ENCODE data around the gene RYR2.

Gene RYR2

DNA sequence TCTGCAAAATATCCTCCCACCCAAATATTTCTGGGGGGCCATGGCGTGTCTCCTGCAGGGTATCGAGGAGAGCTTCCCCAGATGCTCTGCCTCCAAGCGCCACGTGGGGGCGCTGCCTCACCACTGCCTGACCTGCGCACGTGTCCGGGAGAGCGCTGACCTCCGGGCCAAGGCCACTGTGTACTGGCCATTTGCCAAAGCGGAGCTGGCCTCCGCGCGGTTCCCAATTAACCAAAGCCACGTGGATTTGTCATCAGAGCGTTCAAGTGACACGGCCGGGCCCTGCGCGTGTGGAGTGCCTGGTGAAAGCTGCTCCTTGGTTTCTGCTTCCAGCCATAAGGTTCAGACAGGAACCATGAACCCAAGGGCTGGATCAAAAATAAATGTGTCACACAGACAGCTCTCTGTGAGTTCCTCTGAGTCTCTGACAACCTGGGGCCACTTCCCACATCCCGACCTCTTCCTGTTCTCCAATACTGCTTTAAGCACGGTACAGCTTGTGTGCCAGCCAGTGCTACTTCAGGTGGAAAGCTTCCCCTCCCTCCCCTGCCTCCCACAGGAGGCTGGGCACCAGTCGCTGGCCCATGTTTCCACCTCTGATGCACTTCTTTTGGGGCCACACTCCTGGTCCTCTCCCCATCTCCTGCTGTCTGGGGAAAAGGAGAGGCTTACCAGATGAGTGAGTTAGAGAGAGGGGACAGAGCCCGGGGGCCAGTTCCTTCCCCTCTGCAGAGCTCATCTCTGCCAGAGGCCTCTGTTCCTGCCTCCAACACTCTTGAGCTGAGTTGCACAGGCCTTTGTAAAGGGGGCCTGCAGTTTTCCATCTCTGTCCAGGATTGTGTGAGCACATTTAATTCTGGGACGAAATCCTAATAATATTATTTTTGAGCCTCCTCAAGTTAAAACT lies 822.6 kb downstream of the RYR2 start:
- H3K4me3 ChIP-seq (ENCODE audit: low read depth, low read length) = peak overlapping the region; percentile 1
- in situ Hi-C loops (cut with HindIII; ENCODE audit: low sequenced_read_pairs) = no loop called here
- TF ChIP-seq CTCF (IDR thresholded peaks at IDR 0.05; ENCODE audit: low read depth, low read length) = peak; percentile 97
- DNase-seq (ENCODE audit: low read depth, low spot score) = peak; percentile 46

DNA sequence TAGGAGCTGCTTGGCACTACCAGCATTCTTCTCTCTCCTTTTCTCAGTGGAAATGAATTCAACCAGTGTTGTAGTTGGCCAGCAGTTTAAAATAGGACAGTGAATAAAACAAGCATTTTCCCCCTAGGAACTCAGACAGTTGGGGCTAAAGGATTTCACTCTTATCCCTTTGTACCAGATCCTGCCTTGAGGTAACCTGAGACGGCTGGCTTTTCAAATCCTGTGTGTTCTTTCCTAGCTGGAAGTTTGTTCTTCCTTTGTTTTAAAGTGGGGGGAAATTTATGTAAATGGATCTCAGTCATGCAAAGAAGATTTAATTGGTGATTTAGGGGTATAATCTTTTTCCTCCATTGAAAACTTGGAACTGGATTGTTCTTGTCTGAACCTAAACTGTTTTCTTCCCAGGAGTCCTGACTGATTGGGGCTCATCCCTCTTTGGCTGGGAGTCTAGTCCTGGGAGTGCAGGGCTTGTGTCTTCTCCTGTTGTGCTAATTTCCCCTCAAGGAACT lies 825.5 kb downstream of the RYR2 start:
- no peak for TF ChIP-seq CTCF (IDR thresholded peaks at IDR 0.05; ENCODE audit: low read depth, low read length)
- in situ Hi-C loops (cut with HindIII; ENCODE audit: low sequenced_read_pairs) = no loop called here
- DNase-seq (ENCODE audit: low read depth, low spot score) = no peak
- H3K4me3 ChIP-seq (ENCODE audit: low read depth, low read length) = no peak overlapping the region

DNA sequence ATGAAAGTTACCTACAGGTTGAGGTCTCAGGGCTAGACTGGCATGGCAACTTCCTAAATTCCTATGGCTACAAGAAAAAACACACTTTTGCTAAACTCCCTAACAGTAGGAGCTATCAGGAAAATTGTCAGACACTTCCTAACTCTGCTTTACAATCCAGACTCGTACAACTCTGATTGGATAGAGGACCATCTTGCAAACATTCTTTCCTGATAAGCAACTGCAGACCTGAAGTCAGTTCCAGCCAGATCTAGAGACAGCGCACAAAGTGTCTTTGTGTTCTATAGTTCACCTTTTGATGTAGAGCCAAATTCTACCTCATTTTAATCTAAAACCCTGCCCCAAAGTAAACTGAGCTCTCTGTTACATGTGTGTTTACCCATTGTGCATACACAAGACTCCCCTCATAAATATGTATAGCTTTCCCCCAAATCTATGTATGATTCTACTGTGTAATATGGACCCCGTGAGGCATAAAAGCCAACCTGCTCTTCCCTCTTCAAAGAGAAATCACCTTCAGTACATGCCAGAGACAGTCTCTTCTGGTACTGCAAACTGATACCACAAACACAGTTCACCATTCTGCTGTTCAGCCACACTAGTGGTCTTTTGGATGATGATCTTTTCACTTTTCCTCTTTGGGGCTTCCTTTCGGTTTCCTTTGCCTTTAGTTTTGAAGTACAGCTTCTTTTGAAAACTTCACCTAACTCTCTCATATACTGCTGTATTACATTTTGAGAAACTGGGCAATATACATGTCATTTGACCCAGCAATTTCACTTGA lies 827.0 kb downstream of the RYR2 start:
- DNase-seq (ENCODE audit: low read depth, low spot score) = no peak
- no peak overlapping the region for H3K4me3 ChIP-seq (ENCODE audit: low read depth, low read length)
- in situ Hi-C loops (cut with HindIII; ENCODE audit: low sequenced_read_pairs) = no loop called here
- no peak for TF ChIP-seq CTCF (IDR thresholded peaks at IDR 0.05; ENCODE audit: low read depth, low read length)

DNA sequence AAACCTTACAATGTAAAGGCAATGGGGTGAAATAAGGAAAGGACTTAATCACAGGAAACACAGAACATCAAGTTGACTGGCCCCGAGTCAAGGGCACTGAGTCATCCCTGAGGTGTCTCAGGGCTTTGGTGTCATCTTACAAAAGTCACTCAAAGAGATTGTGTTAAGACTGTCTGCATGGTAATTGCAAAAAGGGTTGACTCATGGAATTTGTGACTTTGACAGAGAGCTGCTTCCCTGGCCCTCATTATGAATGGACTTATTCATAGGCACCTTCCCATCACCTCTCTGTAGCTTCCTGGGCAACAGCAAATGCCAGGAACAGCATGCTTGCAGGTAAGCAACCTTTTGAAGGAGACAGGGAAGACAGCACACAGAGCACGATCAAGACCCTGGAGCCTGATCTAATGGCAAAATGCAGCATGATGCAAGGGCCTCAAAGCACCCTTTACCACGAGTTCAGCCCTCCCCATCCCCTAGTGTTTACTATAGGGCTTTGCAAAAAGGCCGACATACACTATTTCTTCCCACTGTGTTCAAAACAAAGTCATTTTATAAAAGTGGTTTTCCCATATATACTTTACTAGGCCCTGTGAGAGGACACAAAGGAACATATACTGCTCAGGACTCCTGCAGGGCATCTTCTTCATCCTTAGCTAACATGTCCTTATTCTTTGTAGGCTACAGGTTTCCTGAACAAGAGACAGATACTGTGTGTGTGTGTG lies 831.7 kb downstream of the RYR2 start:
- TF ChIP-seq CTCF (IDR thresholded peaks at IDR 0.05; ENCODE audit: low read depth, low read length) = no peak
- H3K4me3 ChIP-seq (ENCODE audit: low read depth, low read length) = no peak overlapping the region
- in situ Hi-C loops (cut with HindIII; ENCODE audit: low sequenced_read_pairs) = no loop called here
- DNase-seq (ENCODE audit: low read depth, low spot score) = peak; percentile 88

DNA sequence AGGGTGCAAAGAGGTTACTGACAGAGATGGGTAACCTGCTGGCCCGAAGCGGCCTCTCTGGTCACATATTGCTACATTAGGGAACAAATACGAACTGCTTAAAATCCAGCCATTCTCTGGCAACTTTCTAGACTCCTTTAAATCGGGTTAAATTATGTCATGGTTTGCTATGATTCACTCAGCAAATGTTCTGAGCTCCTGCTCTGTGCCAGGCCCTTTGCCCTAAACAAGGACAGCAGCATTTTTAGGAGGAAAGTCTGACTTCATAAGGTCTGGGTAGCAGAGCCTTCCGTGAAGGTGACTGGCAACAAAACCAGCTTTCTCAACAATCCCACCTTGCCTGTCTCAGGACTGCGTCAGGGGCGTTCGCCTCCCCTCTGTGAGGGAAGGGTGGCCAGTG lies 833.3 kb downstream of the RYR2 start:
- in situ Hi-C loops (cut with HindIII; ENCODE audit: low sequenced_read_pairs) = no loop called here
- TF ChIP-seq CTCF (IDR thresholded peaks at IDR 0.05; ENCODE audit: low read depth, low read length) = no peak
- peak; percentile 42 for DNase-seq (ENCODE audit: low read depth, low spot score)
- no peak overlapping the region for H3K4me3 ChIP-seq (ENCODE audit: low read depth, low read length)

- H3K4me3 ChIP-seq (ENCODE audit: low read depth, low read length) = no peak overlapping the region
- no peak for TF ChIP-seq CTCF (IDR thresholded peaks at IDR 0.05; ENCODE audit: low read depth, low read length)
- in situ Hi-C loops (cut with HindIII; ENCODE audit: low sequenced_read_pairs) = no loop called here
- DNase-seq (ENCODE audit: low read depth, low spot score) = peak; percentile 11
Measured at GRCh38 chr1:237877631-237878030, 835.6 kb downstream of the RYR2 start.

Measured in astrocyte of the spinal cord (primary cell).